GM21723 (cell line): ENCODE data around the gene DDX60.

Experiments used
- ATAC-seq: cut with Tn5 transposase; IDR thresholded peaks from one replicate; pipeline ENCODE4 v1.9.1; 2021; ENCODE audit warnings: mild to moderate bottlenecking, moderate library complexity; ENCODE audit not compliant: unreplicated experiment

Gene DDX60

GRCh38 chr4:168208957-168209614, 109.5 kb downstream of the DDX60 start:
- no peak for ATAC-seq

- ATAC-seq, result no peak
Observed at GRCh38 chr4:168203233-168203911, 115.2 kb downstream of the DDX60 start.

GRCh38 chr4:168200685-168201084, 117.9 kb downstream of the DDX60 start:
- ATAC-seq, result no peak

- no peak for ATAC-seq
Observed at GRCh38 chr4:168199260-168199957, 119.1 kb downstream of the DDX60 start.

GRCh38 chr4:168197926-168198325, 120.6 kb downstream of the DDX60 start:
- ATAC-seq, result no peak

- ATAC-seq, result peak; percentile 66
Observed at GRCh38 chr4:168188754-168189153, 129.8 kb downstream of the DDX60 start.

GRCh38 chr4:168183717-168184571, 134.6 kb downstream of the DDX60 start:
- no peak for ATAC-seq

GRCh38 chr4:168177546-168178149, 140.9 kb downstream of the DDX60 start:
- ATAC-seq, result no peak

GRCh38 chr4:168174308-168174707, 144.2 kb downstream of the DDX60 start:
- ATAC-seq, result no peak

- no peak for ATAC-seq
Observed at GRCh38 chr4:168167714-168168284, 150.8 kb downstream of the DDX60 start.
